Gastrocnemius medialis (tissue), 4 donors: Measurements from ENCODE around the gene EPS8.

Experiments
- POLR2A ChIP-seq, 2 donors: fragments of 450-650 bp; IDR thresholded peaks; one replicate each; pipeline ENCODE4 v1.6.1; 2017; ENCODE audit warnings: antibody characterized with exemption in 2 of 2, mild to moderate bottlenecking in 2 of 2, moderate library complexity in 2 of 2
- TF ChIP-seq, protein P1 (sequence below), 5 experiments: fragments of 450-650 bp in 3 of 5; fragments of 200-600 bp in 2 of 5; sonication (generic) in 2 of 5; IDR thresholded peaks in 4 of 5; conservative IDR thresholded peaks in 1 of 5; 1 replicate in 4 of 5; 2 replicates in 1 of 5; pipeline ENCODE4 v1.5.1; 2016 to 2019; ENCODE audit warnings: antibody characterized with exemption in 5 of 5, mild to moderate bottlenecking in 3 of 5, moderate library complexity in 3 of 5

DNA sequence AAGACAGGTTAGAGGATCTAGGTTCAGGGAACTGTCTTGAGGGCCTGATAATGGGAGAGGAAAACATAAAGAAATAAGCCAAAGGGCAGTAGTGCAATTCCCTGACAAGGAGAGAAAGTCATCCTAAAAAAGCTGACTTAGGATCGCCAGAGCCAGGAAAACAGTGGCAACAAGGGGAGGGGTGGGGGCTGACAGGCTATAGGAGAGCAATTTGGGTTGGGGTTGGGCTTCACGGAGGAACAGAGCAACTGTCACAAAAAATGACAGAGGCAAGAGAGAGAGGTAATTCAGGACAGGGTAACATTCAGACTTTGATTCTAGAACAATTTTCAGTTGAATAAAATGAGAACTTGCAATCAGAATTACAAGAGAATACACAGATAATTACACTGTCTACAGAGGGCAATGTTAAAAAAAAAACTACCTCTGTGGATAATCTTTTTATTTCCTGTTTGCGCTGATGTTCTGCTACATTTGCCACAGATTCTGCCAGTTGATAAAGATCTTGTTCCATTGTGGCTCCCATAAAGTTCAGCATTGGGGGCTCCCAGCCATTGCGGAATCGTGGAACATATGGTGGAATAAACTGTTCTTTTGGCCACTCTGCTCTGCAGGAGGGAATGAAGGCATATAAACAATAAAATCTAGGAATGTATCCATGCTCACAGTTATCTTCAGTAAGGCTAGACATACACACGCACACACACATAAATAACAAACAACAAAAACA is 138.6 kb downstream of the EPS8 start:
- TF ChIP-seq, protein P1, sequence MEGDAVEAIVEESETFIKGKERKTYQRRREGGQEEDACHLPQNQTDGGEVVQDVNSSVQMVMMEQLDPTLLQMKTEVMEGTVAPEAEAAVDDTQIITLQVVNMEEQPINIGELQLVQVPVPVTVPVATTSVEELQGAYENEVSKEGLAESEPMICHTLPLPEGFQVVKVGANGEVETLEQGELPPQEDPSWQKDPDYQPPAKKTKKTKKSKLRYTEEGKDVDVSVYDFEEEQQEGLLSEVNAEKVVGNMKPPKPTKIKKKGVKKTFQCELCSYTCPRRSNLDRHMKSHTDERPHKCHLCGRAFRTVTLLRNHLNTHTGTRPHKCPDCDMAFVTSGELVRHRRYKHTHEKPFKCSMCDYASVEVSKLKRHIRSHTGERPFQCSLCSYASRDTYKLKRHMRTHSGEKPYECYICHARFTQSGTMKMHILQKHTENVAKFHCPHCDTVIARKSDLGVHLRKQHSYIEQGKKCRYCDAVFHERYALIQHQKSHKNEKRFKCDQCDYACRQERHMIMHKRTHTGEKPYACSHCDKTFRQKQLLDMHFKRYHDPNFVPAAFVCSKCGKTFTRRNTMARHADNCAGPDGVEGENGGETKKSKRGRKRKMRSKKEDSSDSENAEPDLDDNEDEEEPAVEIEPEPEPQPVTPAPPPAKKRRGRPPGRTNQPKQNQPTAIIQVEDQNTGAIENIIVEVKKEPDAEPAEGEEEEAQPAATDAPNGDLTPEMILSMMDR (IDR thresholded peaks at IDR 0.05 in 4 of 5, conservative IDR thresholded peaks at IDR 0.05 in 1 of 5) = no peak
- TF ChIP-seq POLR2A (IDR thresholded peaks at IDR 0.05) = no peak
